ENCODE data around the gene IL1R2.

- TF ChIP-seq TAF1 (IDR thresholded peaks at IDR 0.05; ENCODE audit: low read depth, low read length) (no peak), POU2F2 (IDR thresholded peaks at IDR 0.05; ENCODE audit: low read depth, low read length) (no peak), POLR2A (IDR thresholded peaks at IDR 0.05; ENCODE audit: low read depth, low read length) (no peak), POLR2AphosphoS5 (IDR thresholded peaks at IDR 0.05; ENCODE audit: low read depth, low read length) (no peak)
Measured at GRCh38 chr2:102061286-102061699, 69.5 kb downstream of the IL1R2 start.
